Neural cell (in vitro differentiated cells): ENCODE measurements around the gene UTY. TPM values are rescaled to one million over a fixed set of nuclear protein-coding genes. Genes with fewer than 3 reads are reported as not detected.

Experiments
- H2AFZ ChIP-seq: fragments of 200-600, 300-800 bp; sonication (generic), shearing (Covaris generic); 2 replicates; pipeline ENCODE4 v1.6.0; 2014; ENCODE audit warnings: low read depth, mild to moderate bottlenecking, antibody characterized with exemption, low read length, moderate library complexity
- H3F3A ChIP-seq: fragments of 200-600 bp; shearing (Covaris generic); 2 replicates; pipeline ENCODE4 v1.6.1; 2016; ENCODE audit warnings: mild to moderate bottlenecking, moderate library complexity, mixed read lengths, antibody characterized with exemption, low read length; ENCODE audit not compliant: insufficient read depth, poor library complexity, severe bottlenecking
- H3K27ac ChIP-seq: fragments of 200-600, 300-800 bp; sonication (generic), shearing (Covaris generic); 2 replicates; pipeline ENCODE4 v1.5.1; 2014; ENCODE audit warnings: mild to moderate bottlenecking, low read length, moderate library complexity
- H3K27me3 ChIP-seq: fragments of 300-800, 200-600 bp; sonication (generic), shearing (Covaris generic); 2 replicates; pipeline ENCODE4 v1.6.0; 2014; ENCODE audit warnings: mild to moderate bottlenecking, low read depth, low read length, moderate library complexity; ENCODE audit not compliant: insufficient read depth
- H3K36me3 ChIP-seq: fragments of 300-800, 200-600 bp; sonication (generic), shearing (Covaris generic); 2 replicates; pipeline ENCODE4 v1.5.1; 2014; ENCODE audit warnings: mild to moderate bottlenecking, antibody characterized with exemption, low read length, moderate library complexity; ENCODE audit not compliant: insufficient read depth
- H3K4me2 ChIP-seq: fragments of 300-800, 200-600 bp; sonication (generic), shearing (Covaris generic); 2 replicates; pipeline ENCODE4 v1.6.0; 2014; ENCODE audit warnings: mild to moderate bottlenecking, low read length
- H3K4me3 ChIP-seq: fragments of 300-800, 200-600 bp; sonication (generic), shearing (Covaris generic); 2 replicates; pipeline ENCODE4 v1.5.1; 2014; ENCODE audit warnings: mild to moderate bottlenecking, low read length, moderate library complexity
- H3K79me2 ChIP-seq: fragments of 200-600 bp; shearing (Covaris generic); replicated peaks from 2 replicates; pipeline ENCODE4 v1.6.0; 2014; ENCODE audit warnings: mild to moderate bottlenecking, low read length, moderate library complexity; ENCODE audit not compliant: insufficient read depth
- H3K9ac ChIP-seq: fragments of 300-800, 200-600 bp; sonication (generic), shearing (Covaris generic); 2 replicates; pipeline ENCODE4 v1.6.1; 2016; ENCODE audit warnings: mild to moderate bottlenecking, low read length, mixed read lengths
- H3K9me2 ChIP-seq: fragments of 200-600 bp; shearing (Covaris generic); 2 replicates; pipeline ENCODE4 v1.6.1; 2016; ENCODE audit warnings: mild to moderate bottlenecking, low read length, mixed read lengths; ENCODE audit not compliant: insufficient read depth
- H3K9me3 ChIP-seq: fragments of 200-600, 300-800 bp; sonication (generic), shearing (Covaris generic); 2 replicates; pipeline ENCODE4 v1.6.1; 2016; ENCODE audit warnings: mild to moderate bottlenecking, mixed run types, low read length, moderate library complexity, mixed read lengths
- H4K20me1 ChIP-seq: fragments of 200-600 bp; shearing (Covaris generic); 2 replicates; pipeline ENCODE4 v1.6.1; 2016; ENCODE audit warnings: mild to moderate bottlenecking, mixed run types; ENCODE audit not compliant: insufficient read depth
- CTCF ChIP-seq: fragments of 450-650 bp; IDR thresholded peaks from 2 replicates; pipeline ENCODE4 v1.5.1; 2014; ENCODE audit warnings: antibody characterized with exemption, mild to moderate bottlenecking, moderate library complexity; ENCODE audit not compliant: poor library complexity, severe bottlenecking
- EP300 ChIP-seq: fragments of 450-650 bp; conservative IDR thresholded peaks from 2 replicates; pipeline ENCODE4 v1.6.1; 2014; ENCODE audit warnings: antibody characterized with exemption, mild to moderate bottlenecking, moderate library complexity; ENCODE audit not compliant: poor library complexity, severe bottlenecking
- EZH2 ChIP-seq: fragments of 200-600, 300-800 bp; shearing (Covaris generic), sonication (generic); IDR thresholded peaks from 2 replicates; pipeline ENCODE4 v1.6.1; 2014; ENCODE audit warnings: antibody characterized with exemption, low read length, borderline replicate concordance, mild to moderate bottlenecking; ENCODE audit not compliant: insufficient read depth, poor library complexity, severe bottlenecking
- MXI1 ChIP-seq: fragments of 450-650 bp; conservative IDR thresholded peaks from 2 replicates; pipeline ENCODE4 v1.6.1; 2014; ENCODE audit warnings: antibody characterized with exemption, mild to moderate bottlenecking; ENCODE audit not compliant: poor library complexity, severe bottlenecking
- POLR2AphosphoS5 ChIP-seq: IDR thresholded peaks from 2 replicates; pipeline ENCODE4 v1.6.1; 2012
- RAD21 ChIP-seq: fragments of 450-650 bp; conservative IDR thresholded peaks from 2 replicates; pipeline ENCODE4 v1.6.1; 2014; ENCODE audit warnings: antibody characterized with exemption, mild to moderate bottlenecking, moderate library complexity
- REST ChIP-seq: IDR thresholded peaks from 2 replicates; pipeline ENCODE4 v1.6.1; 2012; ENCODE audit warnings: borderline replicate concordance
- SMC3 ChIP-seq: fragments of 450-650 bp; conservative IDR thresholded peaks from 2 replicates; pipeline ENCODE4 v1.6.1; 2014; ENCODE audit warnings: antibody characterized with exemption, mild to moderate bottlenecking, moderate library complexity; ENCODE audit not compliant: poor library complexity
- TAF1 ChIP-seq: IDR thresholded peaks from 2 replicates; pipeline ENCODE4 v1.6.1; 2012; ENCODE audit warnings: low read depth
- polyA plus RNA-seq: library from polyadenylated mRNA; depleted of rRNA; stranded (reverse); fragments of >200 nt; gene quantifications from 2 replicates; pipeline ENCODE4 v1.2.3, GENCODE V29; 2014

UTY gene
- polyA plus RNA-seq, 1 donor from 2014 or later = 17.5 TPM

GRCh38 chrY:13370245-13370644 is 109.6 kb downstream of the UTY start:
- Histone ChIP-seq H3K79me2 (no peaks in the 10 kb centered on the region), H3K27ac (no peak overlapping the region), H3K36me3 (no peaks in the 10 kb centered on the region), H3K4me2 (no peak overlapping the region), H3K27me3 (no peaks in the 10 kb centered on the region), H3K9me3 (no peaks in the 10 kb centered on the region), H3K4me3 (no peak overlapping the region), H3F3A (no peaks in the 10 kb centered on the region), H2AFZ (no peak overlapping the region), H3K9me2 (no peaks in the 10 kb centered on the region), H3K9ac (no peak overlapping the region), H4K20me1 (no peaks in the 10 kb centered on the region)
- TF ChIP-seq POLR2AphosphoS5 (no peak), TAF1 (no peak), EP300 (no peak), MXI1 (no peak), SMC3 (no peak), RAD21 (no peak), REST (no peak), EZH2 (no peak), CTCF (no peak)

GRCh38 chrY:13368513-13368845 is 111.4 kb downstream of the UTY start:
- H3K9me3 ChIP-seq = no peaks in the 10 kb centered on the region
- no peaks in the 10 kb centered on the region for H3K36me3 ChIP-seq
- H3K27me3 ChIP-seq = no peaks in the 10 kb centered on the region
- H4K20me1 ChIP-seq = no peaks in the 10 kb centered on the region
- no peak overlapping the region for H3K27ac ChIP-seq
- no peak overlapping the region for H2AFZ ChIP-seq
- no peak overlapping the region for H3K4me3 ChIP-seq
- H3K9me2 ChIP-seq = no peaks in the 10 kb centered on the region
- H3F3A ChIP-seq = no peaks in the 10 kb centered on the region
- H3K79me2 ChIP-seq = no peaks in the 10 kb centered on the region
- no peak overlapping the region for H3K9ac ChIP-seq
- TF ChIP-seq RAD21 (no peak), TAF1 (no peak), EZH2 (no peak), EP300 (no peak), SMC3 (no peak), MXI1 (no peak), CTCF (no peak), POLR2AphosphoS5 (no peak), REST (no peak)
- no peak overlapping the region for H3K4me2 ChIP-seq
